HUDEP-2 (cell line): ENCODE results near the gene GPC1.
"Not testable (repeated sequence)": the region's sequence is repeated elsewhere in the genome, so short reads cannot be mapped to it uniquely, and the experiment has no call there.

Experiments
- DNase-seq, 76 experiments: peaks; one replicate each; lab custom pipeline; 2025; ENCODE audit not compliant: unreplicated experiment in 76 of 76; lab: John Stamatoyannopoulos, UW

The GPC1 gene, protein sequence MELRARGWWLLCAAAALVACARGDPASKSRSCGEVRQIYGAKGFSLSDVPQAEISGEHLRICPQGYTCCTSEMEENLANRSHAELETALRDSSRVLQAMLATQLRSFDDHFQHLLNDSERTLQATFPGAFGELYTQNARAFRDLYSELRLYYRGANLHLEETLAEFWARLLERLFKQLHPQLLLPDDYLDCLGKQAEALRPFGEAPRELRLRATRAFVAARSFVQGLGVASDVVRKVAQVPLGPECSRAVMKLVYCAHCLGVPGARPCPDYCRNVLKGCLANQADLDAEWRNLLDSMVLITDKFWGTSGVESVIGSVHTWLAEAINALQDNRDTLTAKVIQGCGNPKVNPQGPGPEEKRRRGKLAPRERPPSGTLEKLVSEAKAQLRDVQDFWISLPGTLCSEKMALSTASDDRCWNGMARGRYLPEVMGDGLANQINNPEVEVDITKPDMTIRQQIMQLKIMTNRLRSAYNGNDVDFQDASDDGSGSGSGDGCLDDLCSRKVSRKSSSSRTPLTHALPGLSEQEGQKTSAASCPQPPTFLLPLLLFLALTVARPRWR

DNA sequence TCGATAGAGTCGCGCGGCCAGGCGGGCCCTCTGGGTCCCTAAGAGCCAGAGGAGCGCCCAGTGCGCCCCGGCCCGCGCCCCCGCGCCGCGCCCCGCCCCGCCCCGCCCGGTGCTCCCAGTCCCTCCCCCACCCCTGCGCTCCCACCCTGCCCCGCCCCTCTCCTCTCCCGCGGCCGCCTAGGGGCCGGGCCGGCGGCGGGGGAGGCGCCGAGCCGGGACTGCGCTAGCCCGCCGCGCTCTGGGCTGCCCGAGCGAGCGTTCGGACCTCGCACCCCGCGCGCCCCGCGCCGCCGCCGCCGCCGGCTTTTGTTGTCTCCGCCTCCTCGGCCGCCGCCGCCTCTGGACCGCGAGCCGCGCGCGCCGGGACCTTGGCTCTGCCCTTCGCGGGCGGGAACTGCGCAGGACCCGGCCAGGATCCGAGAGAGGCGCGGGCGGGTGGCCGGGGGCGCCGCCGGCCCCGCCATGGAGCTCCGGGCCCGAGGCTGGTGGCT, at the start of gene GPC1:
GPC1 (plus strand) TSS at position 207 of the 491 bp plus-strand sequence; CDS start at position 463, 256 bp downstream.
- peak in 21 of 76 experiments; percentile 8 to 56 (median 23) for DNase-seq

DNA sequence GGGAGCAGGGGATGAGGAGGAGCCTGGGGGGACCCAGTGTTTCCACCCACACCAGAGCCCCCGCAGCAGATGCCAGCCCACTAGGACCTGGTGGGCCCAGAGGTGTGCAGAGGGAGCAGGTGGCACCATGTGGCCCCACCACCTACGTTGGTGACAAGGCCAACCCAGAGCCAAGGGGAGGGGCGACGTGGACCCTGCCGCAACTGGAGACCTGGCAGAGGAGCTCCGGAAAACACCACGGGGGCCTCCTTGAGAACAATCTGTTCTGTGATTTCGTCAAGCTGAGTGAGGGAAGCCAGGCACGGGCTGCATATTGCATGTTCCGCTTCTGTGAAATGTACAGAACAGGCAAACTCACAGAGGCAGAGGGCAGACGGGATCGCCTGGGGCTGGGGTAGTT, 49.1 kb upstream of the GPC1 start:
- no peak for DNase-seq

DNA sequence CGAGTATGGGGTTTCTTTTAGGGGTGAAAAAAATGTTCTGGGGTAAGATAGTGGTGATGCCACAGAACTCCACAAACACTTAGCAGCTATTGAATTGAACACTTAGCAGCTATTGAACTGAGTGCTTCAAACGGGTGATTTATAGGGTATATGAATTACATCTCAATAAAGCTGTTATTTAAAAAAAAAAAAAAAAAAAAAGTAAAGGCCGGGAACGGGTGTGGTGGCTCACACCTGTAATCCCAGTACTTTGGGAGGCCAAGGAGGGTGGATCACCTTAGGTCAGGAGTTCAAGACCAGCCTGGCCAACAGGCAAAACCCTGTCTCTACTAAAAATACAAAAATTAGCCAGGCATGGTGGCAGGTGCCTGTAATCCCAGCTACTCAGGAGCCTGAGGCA, 48.7 kb upstream of the GPC1 start:
- DNase-seq: not testable (repeated sequence)

DNA sequence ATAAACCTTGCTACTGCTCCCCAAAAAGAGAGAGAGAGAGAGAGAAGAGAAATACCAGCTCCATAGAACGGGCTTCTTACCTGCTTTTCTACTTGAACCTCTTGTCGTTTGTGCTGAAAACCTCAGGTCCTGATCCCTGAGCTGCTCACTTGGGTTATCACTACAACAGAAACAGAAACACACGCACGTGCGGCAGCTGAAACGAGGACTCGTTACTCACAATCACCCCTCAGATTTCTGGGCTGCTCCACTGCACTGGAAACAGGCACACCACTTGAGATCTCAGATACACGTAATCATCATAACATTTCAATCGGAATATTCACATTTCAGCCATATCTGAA, 48.2 kb upstream of the GPC1 start:
- no peak for DNase-seq

DNA sequence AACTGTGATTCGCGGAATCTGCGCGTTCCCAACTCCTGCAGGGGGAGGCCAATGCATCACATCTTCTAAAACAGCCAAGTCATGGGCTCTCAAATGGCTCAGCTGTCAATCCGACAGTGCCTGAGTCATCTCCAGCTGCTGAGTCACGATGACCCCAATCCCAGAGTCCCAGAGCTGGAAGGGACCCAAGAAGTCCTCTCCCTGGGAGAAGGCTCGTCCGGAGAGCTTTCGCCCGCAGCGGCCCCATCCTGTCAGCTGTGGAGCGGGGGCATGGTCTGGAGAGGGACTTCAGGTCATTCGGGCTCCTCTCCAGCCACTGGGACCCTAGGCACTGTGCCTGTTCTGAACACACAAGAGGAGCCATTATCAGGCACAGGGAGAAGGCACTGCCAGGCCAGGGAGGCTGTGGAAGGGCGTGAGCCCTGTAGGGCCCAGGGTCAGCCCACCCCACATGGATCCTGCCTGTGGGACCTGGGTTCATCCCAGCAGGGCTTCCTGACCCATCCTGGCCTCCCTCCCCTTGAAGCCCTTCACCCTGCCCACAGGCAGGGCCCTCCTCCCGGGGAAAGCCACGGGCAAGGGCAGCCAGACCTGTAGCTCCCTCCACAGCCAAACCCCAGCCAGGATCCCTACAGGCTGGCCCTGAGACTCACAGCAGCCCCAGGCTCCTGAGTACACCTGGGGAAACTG, 47.6 kb upstream of the GPC1 start:
- peak in 1 of 76 experiments; percentile 2 for DNase-seq

DNA sequence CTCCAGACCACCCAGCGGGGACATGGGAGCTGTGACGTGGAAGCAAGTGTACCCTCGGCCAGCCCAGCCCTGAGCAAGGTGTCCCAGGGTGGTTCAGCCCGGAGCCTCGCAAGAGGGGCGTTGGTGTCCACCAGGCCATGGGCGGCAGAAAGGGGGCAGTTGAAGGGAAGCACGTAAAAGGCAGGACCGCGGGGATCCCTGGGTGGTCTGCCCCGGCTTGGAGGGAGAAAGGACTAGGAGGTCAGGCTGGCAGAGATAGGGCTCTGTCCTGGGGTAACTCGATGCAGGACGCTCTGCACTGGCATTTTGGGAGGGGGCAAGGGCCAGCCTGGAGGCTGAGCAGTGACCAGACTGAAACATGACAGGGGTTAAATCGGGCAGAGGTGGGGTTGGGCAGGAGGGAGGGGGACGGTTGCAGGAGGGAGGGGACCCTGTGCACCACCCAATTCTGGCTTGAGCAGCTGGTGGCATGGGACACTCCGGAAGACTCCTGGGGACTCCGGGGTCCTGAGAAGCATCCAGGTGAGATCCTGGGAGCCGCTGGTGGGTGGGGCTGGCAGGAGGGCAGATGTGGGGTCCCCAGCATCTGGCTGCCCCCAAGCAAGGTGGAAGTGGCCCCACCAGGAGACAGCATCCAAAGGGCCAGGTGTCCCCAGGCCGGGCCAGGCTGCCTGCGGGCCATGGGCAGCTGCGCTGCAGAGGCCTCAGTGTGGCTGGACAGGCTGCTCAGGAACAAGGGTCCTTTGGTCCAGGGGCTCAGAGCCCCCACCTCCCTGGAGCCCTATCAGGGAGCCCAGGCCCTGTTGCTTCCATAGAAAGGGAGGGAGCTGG, 46.8 kb upstream of the GPC1 start:
- no peak for DNase-seq

DNA sequence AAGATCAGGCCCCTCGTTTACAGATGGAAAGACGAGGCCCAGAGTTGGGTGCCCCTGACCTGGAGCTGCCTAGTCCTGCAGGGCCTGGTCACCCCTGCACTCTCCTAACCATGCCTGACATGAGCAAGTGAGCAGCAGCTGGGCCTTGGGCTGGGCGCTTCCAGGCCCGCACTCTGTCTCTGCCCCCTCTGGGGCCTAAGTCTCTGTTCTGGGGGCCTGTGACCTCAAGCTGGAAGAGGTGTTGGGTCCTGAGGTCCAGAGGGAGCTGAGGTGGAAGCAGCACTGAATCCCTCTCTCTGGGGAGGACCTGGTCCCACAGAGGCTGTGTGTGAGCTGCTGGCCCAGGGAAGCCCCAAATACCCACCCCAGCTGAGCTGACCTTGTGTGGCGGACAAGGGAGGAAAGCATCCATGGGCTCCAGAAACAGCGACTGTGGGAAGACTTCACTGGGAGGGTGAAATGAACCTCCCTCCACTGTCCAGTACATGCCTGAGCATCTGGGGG, 46.1 kb upstream of the GPC1 start:
- no peak for DNase-seq

DNA sequence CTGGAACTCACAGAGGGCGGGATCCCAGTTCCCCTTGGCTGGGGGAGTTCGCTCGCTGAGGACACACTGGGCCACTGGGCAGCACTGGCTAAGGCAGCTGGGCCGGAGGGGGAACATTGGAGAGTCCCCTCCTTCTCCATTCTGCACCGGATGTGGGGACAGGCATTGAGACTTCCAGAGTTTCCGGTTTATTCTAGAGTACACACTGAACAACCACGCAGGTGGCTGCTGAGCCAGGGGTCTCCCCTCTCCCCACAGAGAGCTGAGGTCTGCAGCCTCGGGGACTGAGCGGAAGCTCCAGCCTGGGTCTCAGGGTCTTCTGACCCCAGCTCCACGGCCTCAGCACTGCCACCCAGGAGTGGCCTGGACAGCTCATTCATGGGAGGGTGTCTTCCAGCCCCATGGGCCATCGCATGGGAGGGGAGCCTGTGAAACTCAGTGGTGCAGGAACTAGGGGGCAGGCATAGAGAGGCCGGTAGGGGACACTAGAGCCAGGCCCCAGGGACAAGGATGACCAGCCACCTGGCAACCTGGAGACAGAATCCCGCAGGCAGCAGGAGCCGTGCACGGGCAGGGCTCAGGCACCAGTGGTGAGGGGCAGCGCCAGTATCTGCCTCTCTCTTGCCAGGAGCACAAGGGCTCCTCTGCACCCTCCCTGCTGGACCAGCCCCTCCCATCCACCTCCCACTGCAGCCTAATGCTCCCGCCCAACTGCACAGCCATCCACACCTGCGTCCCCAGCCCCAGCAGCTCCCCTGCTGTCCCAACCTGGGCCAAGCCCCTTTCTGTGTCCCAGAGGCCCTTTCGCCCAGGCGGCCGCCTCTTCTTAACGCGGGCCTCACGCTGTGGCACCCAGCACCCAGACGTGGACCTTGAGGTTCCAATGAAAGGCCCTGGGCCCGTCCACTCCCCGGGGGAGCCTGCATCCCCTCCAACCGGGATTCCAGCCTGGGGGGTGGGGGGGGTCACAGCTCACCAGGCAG, 45.1 kb upstream of the GPC1 start:
- DNase-seq: no peak

DNA sequence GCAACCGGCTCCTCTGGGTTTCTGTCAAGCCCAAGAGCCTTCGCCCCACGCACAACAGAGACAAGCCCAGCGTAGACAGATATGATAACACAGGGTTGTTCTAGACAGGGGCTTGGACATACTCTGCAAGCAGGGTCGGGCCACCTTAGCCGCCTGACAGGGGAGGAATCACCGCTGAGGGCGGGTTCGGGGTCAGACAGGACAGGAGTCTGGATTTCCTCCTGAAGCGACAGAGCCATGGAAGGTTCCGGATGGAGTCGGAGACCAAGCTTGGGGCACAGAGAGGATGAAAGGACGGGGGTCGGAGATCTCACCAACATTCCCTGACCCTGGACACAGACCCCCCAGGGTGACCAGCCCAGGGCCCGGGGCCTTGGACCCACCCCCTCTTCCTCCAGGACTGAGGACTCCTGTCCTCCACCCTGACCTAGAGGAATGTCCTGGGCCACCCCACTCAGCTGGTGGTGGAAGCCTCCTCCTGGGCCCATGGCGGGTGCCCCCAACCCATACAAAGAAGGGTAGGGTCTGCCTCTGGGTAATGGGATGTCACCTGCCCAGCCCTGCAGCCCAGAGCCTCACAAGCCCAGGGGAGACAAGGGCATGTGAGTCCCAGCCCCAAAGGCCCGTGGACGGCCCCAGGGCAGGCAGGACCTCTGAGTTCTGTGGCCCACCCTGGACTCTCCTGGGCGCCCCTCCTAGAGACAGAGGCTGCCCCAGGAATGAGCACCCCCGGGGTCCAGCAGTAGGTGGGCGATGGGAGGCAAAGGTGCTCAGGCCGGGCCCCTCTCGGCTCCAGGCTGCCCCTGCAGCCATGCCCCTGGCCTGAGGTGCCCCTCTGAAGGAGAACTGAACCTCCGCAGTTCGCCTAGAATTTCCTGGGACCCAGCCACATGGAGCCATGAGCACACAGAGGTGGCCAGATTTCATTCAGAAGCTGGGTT, 44.1 kb upstream of the GPC1 start:
- DNase-seq: no peak

DNA sequence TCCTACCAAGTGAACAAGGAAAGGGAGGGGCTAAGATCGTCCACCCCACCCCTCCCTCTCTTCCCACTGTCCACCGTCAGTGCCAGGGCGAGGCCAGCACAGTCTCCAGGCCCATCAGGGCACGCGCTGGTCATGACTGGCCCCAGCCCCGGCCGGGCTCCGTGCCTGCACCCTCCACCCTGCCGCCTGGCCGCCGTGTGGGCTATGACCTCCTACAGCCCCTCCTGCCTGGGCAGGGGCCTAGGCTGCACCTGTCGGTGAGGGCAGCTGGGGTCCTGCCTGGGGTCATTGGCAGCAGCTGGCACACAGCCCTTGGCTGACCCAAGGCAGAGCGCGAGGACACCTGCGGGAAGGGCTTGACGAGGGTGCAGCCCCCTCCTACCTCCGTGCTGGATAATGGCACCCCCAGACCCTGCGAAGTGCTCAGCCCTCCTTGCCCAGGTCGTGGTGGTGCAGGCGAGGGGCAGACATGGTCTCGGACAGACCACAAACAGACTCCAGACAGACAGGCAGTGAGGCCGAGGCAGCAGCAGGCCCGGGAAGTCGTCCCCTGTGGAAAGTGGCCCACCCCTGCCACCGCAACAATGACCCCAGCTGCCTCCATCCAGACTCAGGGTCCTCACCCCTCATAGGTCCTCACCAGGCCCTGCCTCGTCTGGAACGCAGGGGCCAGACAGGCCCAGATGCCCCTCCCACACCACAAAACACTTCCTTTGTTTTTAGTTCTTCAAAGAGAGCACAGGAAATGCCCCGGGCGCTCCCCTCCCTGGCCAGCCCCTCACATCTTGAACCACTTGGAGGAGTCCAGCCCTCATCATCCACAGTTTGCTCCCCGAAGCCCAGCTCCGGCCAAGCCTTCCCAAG, 43.1 kb upstream of the GPC1 start:
- DNase-seq: no peak

DNA sequence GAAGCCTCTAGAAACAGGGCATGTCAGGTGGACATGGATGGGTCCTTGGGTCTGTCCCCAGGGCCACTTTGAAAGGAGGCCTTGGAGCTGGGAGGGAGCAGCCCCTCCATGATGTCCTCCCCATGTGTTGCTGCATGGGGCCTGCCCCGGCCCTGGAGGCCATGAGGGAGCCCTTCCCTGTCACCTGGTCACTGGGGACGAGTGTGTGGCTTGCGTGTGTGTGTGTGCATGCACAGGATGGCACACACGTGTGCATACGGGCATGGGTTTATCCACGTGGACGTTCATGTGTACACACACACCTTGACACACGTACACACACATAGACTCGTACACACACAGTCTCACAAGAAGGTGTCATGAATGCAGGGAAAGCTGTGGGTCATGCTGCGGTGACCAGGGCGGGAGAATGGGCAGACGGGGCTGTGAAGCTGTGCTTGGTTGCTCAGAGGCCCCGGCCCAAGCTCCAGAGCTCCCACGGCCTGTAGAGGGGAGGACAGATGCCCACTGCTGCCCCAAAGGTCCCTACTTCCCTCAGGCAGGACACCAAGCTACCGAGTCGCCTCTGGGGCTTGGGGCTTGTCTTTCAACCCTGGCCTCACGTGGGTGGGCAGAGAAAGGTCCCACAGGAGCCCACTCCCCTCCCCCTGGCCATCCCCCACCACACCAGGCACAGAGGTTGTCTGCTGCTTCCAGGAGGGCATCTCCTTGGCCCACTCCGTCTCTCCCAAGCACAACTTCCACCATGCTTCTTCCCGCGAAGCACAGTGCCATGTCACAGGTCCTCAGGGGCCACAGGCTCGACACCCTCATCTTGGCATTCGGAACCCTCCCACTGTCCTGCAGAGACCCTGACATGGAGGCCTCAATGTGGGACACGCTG, 42.3 kb upstream of the GPC1 start:
- DNase-seq: no peak

DNA sequence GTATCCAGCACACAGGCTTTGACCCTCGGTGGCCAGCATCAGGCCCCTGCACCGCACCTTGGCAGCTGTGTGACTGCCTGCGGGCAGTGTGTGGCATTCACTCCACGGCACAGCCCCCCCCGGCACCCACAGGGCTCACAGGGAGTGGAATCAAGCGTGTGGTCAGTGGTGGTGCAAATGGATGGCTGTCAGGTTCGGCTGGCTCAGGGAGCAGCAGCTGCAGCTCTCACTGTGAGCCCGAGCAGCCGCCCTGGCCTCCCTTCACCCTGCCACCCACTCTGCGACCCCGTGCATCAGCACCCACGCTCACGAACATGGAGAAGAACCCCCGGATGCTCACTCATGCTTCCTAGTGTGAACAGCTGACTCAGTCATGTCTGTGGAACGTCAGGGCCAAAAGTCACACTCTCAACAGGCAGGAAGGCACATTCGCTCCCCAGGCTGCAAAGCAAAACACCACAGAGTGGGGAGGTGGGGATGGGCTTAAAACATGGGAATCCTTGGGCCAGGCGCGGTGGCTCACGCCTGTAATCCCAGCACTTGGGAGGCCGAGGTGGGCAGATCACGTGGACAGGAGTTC, 41.5 kb upstream of the GPC1 start:
- DNase-seq: no peak

DNA sequence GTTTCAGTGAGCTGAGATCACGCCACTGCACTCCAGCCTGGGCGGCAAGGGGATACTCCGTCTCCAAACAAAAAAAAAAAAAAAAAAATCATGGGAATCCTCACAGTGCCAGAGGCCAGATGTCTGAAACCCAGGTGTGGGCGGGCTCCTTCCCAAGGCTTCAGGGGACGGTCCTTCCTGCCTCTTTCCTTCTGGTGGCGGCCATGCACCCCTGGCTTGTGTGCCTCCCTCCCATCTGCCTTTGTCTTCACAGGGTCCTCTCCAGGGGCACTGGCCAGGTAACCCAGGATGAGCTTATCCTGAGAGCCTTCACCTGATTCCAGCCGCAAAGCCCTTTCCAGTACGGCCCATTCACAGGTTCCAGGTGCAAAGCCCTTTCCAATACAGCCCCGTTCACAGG, 40.9 kb upstream of the GPC1 start:
- DNase-seq: no peak

DNA sequence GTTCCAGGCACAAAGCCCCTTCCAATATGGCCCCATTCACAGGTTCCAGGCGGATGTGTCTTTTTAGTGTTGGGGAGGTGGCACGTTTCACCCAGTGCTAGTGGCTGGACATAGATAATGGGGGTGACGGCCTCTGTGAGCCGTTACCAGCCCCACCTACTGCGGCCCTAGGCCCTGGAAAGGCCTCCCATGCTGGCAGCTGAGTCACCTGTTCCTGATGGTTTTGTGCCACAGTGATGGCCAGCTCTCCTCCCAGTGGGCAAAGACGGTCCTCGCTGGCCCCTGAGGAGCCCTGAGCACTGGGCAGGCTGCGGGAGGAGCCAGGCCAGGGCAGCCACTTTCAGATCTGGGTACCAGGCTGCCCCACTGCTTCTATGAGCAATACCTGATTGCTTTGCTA, 40.0 kb upstream of the GPC1 start:
- DNase-seq: no peak

DNA sequence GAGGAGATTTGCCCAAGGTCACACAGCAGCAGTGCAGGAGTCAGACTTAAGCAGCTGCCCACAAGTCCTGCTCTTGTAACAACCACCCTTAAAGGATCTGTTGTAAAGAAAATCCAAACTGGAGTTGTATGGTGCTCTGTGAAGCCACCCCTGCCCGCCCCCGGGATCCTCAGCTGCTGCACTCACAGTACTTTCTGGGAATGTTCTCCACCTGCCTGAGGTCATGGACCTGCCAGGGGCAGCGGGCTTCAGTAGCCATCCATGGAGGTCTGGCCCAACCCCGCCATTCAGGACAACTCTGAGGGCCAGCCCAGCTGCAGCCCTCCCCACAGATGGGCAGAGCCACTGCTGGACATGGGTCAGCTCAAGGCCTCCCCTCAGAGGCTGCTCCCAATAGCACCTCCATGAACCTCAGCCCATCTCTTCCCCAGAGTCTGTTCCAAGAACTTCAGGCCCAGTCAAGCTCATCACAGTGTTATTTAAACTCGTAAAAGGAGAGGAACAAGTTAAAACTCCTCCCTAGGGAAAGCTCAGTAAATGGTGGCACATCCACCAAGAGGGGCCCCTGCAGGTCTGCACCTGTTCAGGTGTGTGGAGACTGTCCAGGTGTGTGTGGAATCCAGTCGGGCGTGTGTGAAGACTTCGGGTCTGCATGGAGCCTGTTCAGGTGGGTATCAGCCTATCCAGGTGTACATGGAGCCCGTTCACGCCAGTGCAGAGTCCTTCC, 39.4 kb upstream of the GPC1 start:
- no peak for DNase-seq
